Measurements from ENCODE around the gene USP12.

The USP12 gene

DNA sequence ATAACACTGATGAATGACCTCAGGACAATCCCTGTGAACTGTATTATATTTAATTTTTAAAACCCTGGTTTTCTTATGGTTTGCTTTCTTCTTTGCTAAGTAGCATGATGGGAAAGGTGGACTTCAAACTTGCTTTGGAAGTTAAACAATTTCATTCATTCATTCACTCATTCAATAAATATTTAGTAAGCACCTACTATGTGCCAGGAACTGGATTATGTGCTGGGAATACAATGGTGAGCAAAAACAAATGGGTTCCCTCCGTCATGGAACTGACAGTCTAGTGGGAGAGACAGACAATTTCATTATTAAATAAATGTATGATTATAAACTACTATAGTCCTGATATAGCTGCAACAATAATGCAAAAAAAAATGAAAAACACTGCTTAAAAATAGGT is 70.3 kb downstream of the USP12 start:
- TF ChIP-seq CTCF (IDR thresholded peaks at IDR 0.05; ENCODE audit: low read depth, low read length): no peak
- no peak for TF ChIP-seq EZH2phosphoT487 (IDR thresholded peaks at IDR 0.05; ENCODE audit: low read depth)
- H3K36me3 ChIP-seq (replicated peaks; ENCODE audit: low read depth, low read length): peaks cover 44% of the 10 kb centered on the region
- H3K27ac ChIP-seq (ENCODE audit: low read length): no peak overlapping the region
- H3K9me3 ChIP-seq (ENCODE audit: insufficient read depth, low read length): no peaks in the 10 kb centered on the region
- H3K4me3 ChIP-seq (ENCODE audit: low read length): no peak overlapping the region
- H4K20me1 ChIP-seq (ENCODE audit: insufficient read depth, low read length): peaks cover 45% of the 10 kb centered on the region
- H3K79me2 ChIP-seq (ENCODE audit: low read length): peaks cover 13% of the 10 kb centered on the region
- H3K27me3 ChIP-seq (ENCODE audit: low read depth, low read length): no peaks in the 10 kb centered on the region
- no peak overlapping the region for H3K9ac ChIP-seq (ENCODE audit: low read length)
- H2AFZ ChIP-seq (ENCODE audit: low read depth, low read length): no peak overlapping the region
- peaks cover 17% of the 10 kb centered on the region for H3K4me1 ChIP-seq (ENCODE audit: low read length)
- H3K4me2 ChIP-seq (ENCODE audit: low read length): no peak overlapping the region

GRCh38 chr13:27097691-27098090 is 73.9 kb downstream of the USP12 start:
- Histone ChIP-seq H3K4me1 (ENCODE audit: low read length) (peaks cover 17% of the 10 kb centered on the region), H3K27ac (ENCODE audit: low read length) (no peak overlapping the region), H3K9me3 (ENCODE audit: insufficient read depth, low read length) (no peaks in the 10 kb centered on the region), H3K27me3 (ENCODE audit: low read depth, low read length) (no peaks in the 10 kb centered on the region), H3K4me3 (ENCODE audit: low read length) (no peak overlapping the region), H3K4me2 (ENCODE audit: low read length) (no peak overlapping the region), H4K20me1 (ENCODE audit: insufficient read depth, low read length) (peaks cover 38% of the 10 kb centered on the region), H3K9ac (ENCODE audit: low read length) (no peak overlapping the region), H3K79me2 (ENCODE audit: low read length) (peaks cover 13% of the 10 kb centered on the region), H3K36me3 (replicated peaks; ENCODE audit: low read depth, low read length) (peaks cover 50% of the 10 kb centered on the region), H2AFZ (ENCODE audit: low read depth, low read length) (no peak overlapping the region)
- TF ChIP-seq EZH2phosphoT487 (IDR thresholded peaks at IDR 0.05; ENCODE audit: low read depth) (no peak), CTCF (IDR thresholded peaks at IDR 0.05; ENCODE audit: low read depth, low read length) (no peak)

- Histone ChIP-seq H3K27ac (ENCODE audit: low read length) (no peak overlapping the region), H3K27me3 (ENCODE audit: low read depth, low read length) (no peaks in the 10 kb centered on the region), H3K4me2 (ENCODE audit: low read length) (no peak overlapping the region), H3K4me3 (ENCODE audit: low read length) (no peak overlapping the region), H3K36me3 (replicated peaks; ENCODE audit: low read depth, low read length) (peaks cover 66% of the 10 kb centered on the region), H2AFZ (ENCODE audit: low read depth, low read length) (no peak overlapping the region), H3K4me1 (ENCODE audit: low read length) (no peaks in the 10 kb centered on the region), H3K9me3 (ENCODE audit: insufficient read depth, low read length) (no peaks in the 10 kb centered on the region), H3K79me2 (ENCODE audit: low read length) (peaks cover 19% of the 10 kb centered on the region), H4K20me1 (ENCODE audit: insufficient read depth, low read length) (peaks cover 33% of the 10 kb centered on the region), H3K9ac (ENCODE audit: low read length) (no peak overlapping the region)
- TF ChIP-seq CTCF (IDR thresholded peaks at IDR 0.05; ENCODE audit: low read depth, low read length): no peak
- no peak for TF ChIP-seq EZH2phosphoT487 (IDR thresholded peaks at IDR 0.05; ENCODE audit: low read depth)
Observed at GRCh38 chr13:27091451-27091850, 80.2 kb downstream of the USP12 start.

DNA sequence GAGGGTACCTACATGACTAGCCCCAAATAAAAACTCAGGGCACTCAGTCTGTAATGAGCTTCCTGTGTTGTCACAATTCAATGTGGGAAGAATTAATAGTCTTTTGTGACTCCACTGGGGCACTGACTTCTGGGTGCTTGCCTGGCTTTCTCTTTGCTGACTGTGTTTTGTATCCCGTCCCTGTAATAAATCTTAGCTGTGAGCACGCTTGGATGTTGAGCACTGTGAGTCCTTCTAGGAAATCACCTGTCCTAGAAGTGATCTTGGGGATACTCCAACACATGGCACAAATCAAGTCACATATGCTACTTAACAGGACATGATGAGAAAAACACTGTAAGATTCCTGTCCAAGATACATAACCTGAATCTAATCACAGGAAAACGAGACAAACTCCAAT is 83.0 kb downstream of the USP12 start:
- no peak overlapping the region for H2AFZ ChIP-seq (ENCODE audit: low read depth, low read length)
- H3K4me3 ChIP-seq (ENCODE audit: low read length): no peak overlapping the region
- no peak overlapping the region for H3K27ac ChIP-seq (ENCODE audit: low read length)
- TF ChIP-seq EZH2phosphoT487 (IDR thresholded peaks at IDR 0.05; ENCODE audit: low read depth): no peak
- TF ChIP-seq CTCF (IDR thresholded peaks at IDR 0.05; ENCODE audit: low read depth, low read length): no peak
- peaks cover 30% of the 10 kb centered on the region for H4K20me1 ChIP-seq (ENCODE audit: insufficient read depth, low read length)
- no peaks in the 10 kb centered on the region for H3K27me3 ChIP-seq (ENCODE audit: low read depth, low read length)
- H3K9ac ChIP-seq (ENCODE audit: low read length): no peak overlapping the region
- H3K4me2 ChIP-seq (ENCODE audit: low read length): no peak overlapping the region
- peaks cover 19% of the 10 kb centered on the region for H3K79me2 ChIP-seq (ENCODE audit: low read length)
- no peaks in the 10 kb centered on the region for H3K9me3 ChIP-seq (ENCODE audit: insufficient read depth, low read length)
- H3K36me3 ChIP-seq (replicated peaks; ENCODE audit: low read depth, low read length): peaks cover 62% of the 10 kb centered on the region
- H3K4me1 ChIP-seq (ENCODE audit: low read length): no peaks in the 10 kb centered on the region

All from OCI-LY3 (cell line).